Mammary epithelial cell (primary cell): ENCODE data around the gene LOXL1.

ENCODE experiments used
- EZH2 ChIP-seq: IDR thresholded peaks from 2 replicates; pipeline ENCODE4 v1.6.1; 2012; ENCODE audit warnings: low read length, inconsistent platforms, borderline replicate concordance
- TF ChIP-seq, protein P1 (sequence below), 2 donors: IDR thresholded peaks in 1 of 2; conservative IDR thresholded peaks in 1 of 2; 2 replicates each; pipeline ENCODE4 v1.5.1; 2011 to 2012; ENCODE audit warnings: inconsistent platforms in 2 of 2, low read length in 2 of 2, mild to moderate bottlenecking in 2 of 2, control low read depth in 1 of 2, low read depth in 1 of 2; ENCODE audit not compliant: insufficient read depth in 1 of 2; ENCODE audit errors: extremely low read depth in 1 of 2

GRCh38 chr15:73941044-73941443, 14.8 kb downstream of the LOXL1 start:
- TF ChIP-seq, protein P1, sequence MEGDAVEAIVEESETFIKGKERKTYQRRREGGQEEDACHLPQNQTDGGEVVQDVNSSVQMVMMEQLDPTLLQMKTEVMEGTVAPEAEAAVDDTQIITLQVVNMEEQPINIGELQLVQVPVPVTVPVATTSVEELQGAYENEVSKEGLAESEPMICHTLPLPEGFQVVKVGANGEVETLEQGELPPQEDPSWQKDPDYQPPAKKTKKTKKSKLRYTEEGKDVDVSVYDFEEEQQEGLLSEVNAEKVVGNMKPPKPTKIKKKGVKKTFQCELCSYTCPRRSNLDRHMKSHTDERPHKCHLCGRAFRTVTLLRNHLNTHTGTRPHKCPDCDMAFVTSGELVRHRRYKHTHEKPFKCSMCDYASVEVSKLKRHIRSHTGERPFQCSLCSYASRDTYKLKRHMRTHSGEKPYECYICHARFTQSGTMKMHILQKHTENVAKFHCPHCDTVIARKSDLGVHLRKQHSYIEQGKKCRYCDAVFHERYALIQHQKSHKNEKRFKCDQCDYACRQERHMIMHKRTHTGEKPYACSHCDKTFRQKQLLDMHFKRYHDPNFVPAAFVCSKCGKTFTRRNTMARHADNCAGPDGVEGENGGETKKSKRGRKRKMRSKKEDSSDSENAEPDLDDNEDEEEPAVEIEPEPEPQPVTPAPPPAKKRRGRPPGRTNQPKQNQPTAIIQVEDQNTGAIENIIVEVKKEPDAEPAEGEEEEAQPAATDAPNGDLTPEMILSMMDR (conservative IDR thresholded peaks at IDR 0.05 in 1 of 2, IDR thresholded peaks at IDR 0.05 in 1 of 2; ENCODE audit: extremely low read depth in 1 of 2, insufficient read depth in 1 of 2, low read depth in 1 of 2, low read length in 2 of 2), result no peak
- TF ChIP-seq EZH2, result no peak
